AG04450 (cell line): Measurements from ENCODE around the gene PAPPA2. TPM values are rescaled to one million over a fixed set of nuclear protein-coding genes. Genes with fewer than 3 reads are reported as not detected.

Source experiments
- CTCF ChIA-PET: fragments of 300-600, 350-600 bp; formaldehyde crosslinking; extraction: SDS; loops from one replicate; lab custom pipeline; 2022; ENCODE audit warnings: antibody characterized with exemption, inconsistent platforms; lab: Charles Lee
- POLR2A ChIA-PET: fragments of 350-600 bp; formaldehyde crosslinking; extraction: SDS; loops from one replicate; lab custom pipeline; 2021; ENCODE audit warnings: antibody characterized with exemption, inconsistent platforms; lab: Yijun Ruan, JAX
- DNase-seq: peaks from one replicate; pipeline ENCODE4 v3.0.0-alpha.2; 2011; ENCODE audit warnings: low read depth, low spot score
- H3K27ac ChIP-seq: one replicate; pipeline ENCODE4 v1.5.1; 2012; ENCODE audit warnings: low read depth, low read length, control low read depth
- H3K27me3 ChIP-seq: one replicate; pipeline ENCODE4 v1.6.0; 2012; ENCODE audit warnings: low read length; ENCODE audit not compliant: control insufficient read depth, insufficient read depth
- H3K4me3 ChIP-seq: 2 replicates; pipeline ENCODE4 v1.5.1; 2011; ENCODE audit warnings: mild to moderate bottlenecking, low read depth, low read length, control low read depth
- H3K9me3 ChIP-seq: 2 replicates; pipeline ENCODE4 v1.5.1; 2012; ENCODE audit warnings: low read length; ENCODE audit not compliant: control insufficient read depth, insufficient read depth
- CTCF ChIP-seq: IDR thresholded peaks from 2 replicates; pipeline ENCODE4 v1.5.1; 2011; ENCODE audit warnings: low read depth, low read length, control low read depth, inconsistent platforms
- polyA plus RNA-seq: library from polyadenylated mRNA; depleted of rRNA; stranded (reverse); fragments of >200 nt; gene quantifications from 2 replicates; pipeline ENCODE4 v1.2.3, GENCODE V29; 2011

Gene PAPPA2
- polyA plus RNA-seq, 1 experiment: 0.29 TPM

- CTCF ChIA-PET: no interaction called here
These were observed 69.2 kb downstream of the PAPPA2 start for GRCh38 chr1:176531921-176532897.

GRCh38 chr1:176533020-176533419 is 70.0 kb downstream of the PAPPA2 start:
- POLR2A ChIA-PET: no interaction called here
- no peaks in the 10 kb centered on the region for H3K9me3 ChIP-seq
- H3K27me3 ChIP-seq: no peaks in the 10 kb centered on the region
- CTCF ChIA-PET: no interaction called here
- TF ChIP-seq CTCF: no peak
- H3K27ac ChIP-seq: no peak overlapping the region
- H3K4me3 ChIP-seq: no peak overlapping the region
- no peak for DNase-seq

More at GRCh38 chr1:176531921-176532897, 69.2 kb downstream of the PAPPA2 start:
- no peak for DNase-seq
- H3K27ac ChIP-seq: no peak overlapping the region
- H3K27me3 ChIP-seq: no peaks in the 10 kb centered on the region
- POLR2A ChIA-PET: no interaction called here
- H3K4me3 ChIP-seq: no peak overlapping the region
- TF ChIP-seq CTCF: no peak
- no peaks in the 10 kb centered on the region for H3K9me3 ChIP-seq

- Histone ChIP-seq H3K27me3 (no peaks in the 10 kb centered on the region), H3K4me3 (no peak overlapping the region), H3K27ac (no peak overlapping the region), H3K9me3 (no peaks in the 10 kb centered on the region)
- ChIA-PET POLR2A (no interaction called here), CTCF (no interaction called here)
- no peak for TF ChIP-seq CTCF
- DNase-seq: no peak
These were observed 73.6 kb downstream of the PAPPA2 start for GRCh38 chr1:176536588-176536987.

GRCh38 chr1:176539018-176539417 is 76.0 kb downstream of the PAPPA2 start:
- no peak for TF ChIP-seq CTCF
- Histone ChIP-seq H3K27me3 (no peaks in the 10 kb centered on the region), H3K27ac (no peak overlapping the region), H3K9me3 (no peaks in the 10 kb centered on the region), H3K4me3 (no peak overlapping the region)
- POLR2A ChIA-PET: no interaction called here
- DNase-seq: no peak
- CTCF ChIA-PET: no interaction called here

- no peaks in the 10 kb centered on the region for H3K27me3 ChIP-seq
- no peak for TF ChIP-seq CTCF
- no peaks in the 10 kb centered on the region for H3K9me3 ChIP-seq
- H3K27ac ChIP-seq: no peak overlapping the region
- ChIA-PET POLR2A (no interaction called here), CTCF (no interaction called here)
- H3K4me3 ChIP-seq: no peak overlapping the region
- DNase-seq: no peak
These were observed 77.5 kb downstream of the PAPPA2 start for GRCh38 chr1:176540428-176540827.
